ENCODE data around the gene AFDN. TPM values are rescaled to one million over a fixed set of nuclear protein-coding genes. Genes with fewer than 3 reads are reported as not detected.
A peak's percentile ranks its signal among the peaks of the same experiment; 100 is the strongest.

Gene AFDN
- total RNA-seq, 1 donor from 2014 or later: 166 TPM

DNA sequence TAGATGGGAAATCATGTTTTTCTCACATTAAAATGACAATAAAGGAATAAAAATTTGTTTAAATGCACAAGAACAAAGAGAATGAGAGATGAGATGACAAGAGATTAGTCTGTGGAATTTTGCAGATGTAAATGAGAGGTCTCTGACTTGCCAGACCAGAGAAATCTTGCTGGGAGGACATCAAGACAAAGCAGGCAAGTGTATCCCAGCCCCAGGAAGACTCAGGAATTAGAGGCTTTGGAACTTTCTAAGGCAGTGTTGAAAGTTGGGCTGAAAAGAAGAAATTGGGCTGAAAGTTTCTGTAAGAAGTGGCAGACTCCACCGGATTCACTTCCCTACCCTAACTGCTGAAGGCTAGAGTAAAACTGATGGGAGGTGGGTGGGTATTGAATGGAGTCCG lies 54.6 kb downstream of the AFDN start:
- no peak for DNase-seq

DNA sequence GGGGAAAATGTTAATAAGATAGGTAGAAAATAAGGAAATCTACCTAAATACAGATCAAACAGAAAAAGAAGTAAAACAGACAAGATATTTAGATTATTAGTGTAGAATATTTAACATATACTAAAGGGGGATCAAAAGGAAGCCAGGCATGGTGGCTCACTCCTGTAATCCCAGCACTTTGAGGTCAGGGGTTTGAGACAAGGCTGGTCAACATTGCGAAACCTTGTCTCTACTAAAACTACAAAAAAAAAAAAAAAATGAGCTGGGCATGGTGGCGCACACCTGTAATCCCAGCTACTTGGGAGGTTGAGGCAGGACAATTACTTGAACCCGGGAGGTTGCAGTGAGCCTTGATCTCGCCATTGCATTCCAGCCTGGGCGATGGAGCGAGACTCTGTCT lies 55.5 kb downstream of the AFDN start:
- no peak for DNase-seq

DNA sequence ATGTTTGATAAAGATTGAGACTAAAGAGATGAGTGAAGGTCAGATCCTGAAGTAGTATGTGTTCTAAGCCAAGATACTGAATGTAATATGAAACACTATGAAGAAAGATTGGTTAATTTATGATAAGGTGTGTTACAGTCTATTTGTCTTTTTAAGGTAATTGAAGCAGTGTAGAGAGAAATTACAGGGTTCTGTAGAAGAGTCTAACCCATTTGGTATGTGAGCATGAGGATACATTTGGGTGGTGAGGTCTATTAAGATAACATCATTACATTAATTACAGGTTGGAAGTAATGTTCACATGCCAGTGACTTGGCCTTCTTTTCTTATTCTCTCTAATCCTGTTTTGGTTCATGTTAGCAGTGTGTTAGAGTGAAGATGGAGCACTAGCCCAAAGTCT lies 61.4 kb downstream of the AFDN start:
- DNase-seq: no peak

DNA sequence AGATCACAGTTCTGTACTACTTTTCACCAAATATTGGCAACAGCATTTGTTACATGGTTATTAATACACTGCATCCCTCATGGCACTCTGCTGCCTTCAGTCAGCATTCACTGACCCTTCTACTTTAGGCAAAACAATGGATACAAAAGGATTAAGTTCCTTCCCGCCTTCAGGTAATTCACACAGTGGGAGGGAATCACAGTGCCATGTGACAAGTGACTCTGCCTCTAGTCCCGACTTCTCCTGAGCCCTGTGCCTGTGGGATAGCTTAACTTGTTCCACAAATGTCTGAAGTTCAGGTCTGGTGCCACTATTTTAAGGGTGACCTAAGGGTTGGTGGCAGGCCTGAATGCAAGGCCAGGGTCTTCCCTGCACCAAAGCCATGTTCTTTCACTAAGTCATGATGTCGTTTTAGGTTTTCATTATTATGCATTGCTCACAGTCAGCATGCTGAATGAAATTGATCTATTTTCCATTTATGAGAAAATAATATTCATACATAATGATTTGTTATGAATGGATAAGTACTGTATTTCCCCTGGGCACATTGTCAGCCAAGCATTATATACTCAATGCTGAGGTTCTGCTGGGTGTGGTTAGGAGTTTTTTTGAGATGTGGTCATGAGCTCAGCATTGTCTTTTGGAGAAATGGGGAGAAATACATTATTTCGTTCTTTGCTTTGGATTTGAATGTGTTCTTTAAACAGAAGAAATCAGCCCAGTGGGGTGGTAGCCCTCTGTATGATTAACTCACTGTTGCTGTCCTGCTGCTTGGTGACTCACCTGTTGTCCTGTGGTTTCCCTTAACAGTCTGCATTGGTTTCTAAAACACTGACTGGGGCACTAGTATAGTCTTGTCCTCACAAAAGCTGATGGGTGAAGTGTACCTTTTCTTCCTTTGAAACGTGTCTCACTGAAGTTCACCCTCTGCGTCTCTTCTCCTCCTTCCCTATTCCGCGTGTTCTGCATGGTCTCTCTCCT lies 66.4 kb downstream of the AFDN start:
- DNase-seq: peak; percentile 30

DNA sequence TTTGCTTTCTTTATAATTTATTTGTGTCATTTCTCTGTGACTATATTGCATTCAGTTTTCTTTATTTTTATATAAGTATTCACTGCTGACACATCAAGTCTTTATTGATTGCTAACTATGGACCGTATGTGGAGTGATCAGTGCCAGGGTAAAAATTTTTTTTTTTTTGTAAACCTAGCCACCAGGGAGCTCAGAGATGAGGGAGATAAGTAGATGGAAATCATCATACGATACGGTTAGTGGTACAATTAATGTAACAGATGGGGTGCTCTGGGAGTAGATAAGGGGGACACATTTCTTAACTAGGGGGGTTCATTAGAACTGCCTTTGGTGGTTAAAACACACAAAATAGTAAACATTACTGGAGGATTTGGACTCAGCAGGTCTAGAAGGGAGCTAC lies 68.3 kb downstream of the AFDN start:
- no peak for DNase-seq

DNA sequence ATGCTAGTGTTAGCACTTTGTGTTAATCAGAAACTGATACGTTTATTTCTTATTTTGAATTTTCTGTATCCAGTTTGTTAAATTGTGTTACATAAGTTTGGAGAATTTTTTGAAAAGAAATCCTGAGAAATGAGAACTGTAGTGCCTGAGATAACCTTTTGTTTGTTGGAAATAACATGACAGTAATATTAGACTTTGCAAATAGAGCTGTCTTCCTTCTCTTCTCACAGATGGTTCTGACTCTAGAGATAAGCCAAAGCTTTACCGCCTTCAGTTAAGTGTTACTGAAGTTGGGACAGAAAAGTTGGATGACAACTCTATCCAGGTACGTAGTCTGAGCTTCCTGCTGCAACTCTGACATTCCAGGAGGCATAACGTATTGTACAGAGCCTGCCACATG lies 69.9 kb downstream of the AFDN start:
- no peak for DNase-seq

DNA sequence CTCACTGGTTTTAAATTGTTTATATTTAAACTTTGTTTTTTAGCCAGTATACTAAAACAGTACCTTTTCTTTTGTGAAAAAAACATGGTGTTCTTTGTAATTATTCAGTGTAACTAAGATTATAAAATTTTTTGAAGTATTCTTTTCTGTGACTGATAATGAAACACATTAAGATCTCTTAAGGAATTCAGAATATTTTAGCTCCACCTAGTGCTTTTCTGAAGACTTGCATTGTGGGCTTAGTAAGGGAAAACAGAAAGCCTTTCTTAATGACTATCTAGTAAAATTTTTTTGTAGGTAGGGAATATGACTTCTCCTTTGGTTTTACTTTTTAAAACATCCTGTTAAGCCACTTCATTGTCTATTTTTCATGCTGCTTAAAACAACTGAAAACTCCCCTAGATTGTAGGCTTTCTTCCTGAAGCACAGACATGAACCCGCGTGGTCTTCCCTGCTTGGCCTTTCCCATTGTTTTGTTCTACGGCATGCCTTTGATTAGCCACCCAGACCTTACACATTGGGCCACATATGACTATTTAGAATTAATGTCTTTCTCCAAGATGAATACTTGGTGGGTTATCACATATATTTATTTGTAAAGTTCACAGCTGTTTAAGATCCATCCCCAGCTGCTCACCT lies 72.1 kb downstream of the AFDN start:
- peak; percentile 65 for DNase-seq

DNA sequence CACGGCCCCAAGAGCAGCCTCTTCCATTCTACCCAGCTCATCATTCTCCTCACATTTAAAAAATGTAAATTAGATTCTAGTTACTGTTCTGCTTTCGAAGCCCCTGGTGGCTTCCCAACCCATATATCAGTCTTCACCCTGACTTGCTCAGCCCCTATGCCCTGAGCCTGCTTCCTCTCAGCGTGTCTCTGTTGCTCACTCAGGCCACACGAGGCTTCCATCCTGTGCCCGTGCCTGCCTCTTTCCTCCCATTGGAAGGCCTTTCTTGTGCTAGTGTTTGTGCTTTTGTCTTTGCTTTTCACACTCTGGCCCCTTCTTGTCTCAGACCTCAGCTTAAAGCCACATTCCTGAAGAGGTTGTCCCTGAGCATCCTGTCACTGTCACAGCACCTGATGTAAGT lies 78.1 kb downstream of the AFDN start:
- no peak for DNase-seq

DNA sequence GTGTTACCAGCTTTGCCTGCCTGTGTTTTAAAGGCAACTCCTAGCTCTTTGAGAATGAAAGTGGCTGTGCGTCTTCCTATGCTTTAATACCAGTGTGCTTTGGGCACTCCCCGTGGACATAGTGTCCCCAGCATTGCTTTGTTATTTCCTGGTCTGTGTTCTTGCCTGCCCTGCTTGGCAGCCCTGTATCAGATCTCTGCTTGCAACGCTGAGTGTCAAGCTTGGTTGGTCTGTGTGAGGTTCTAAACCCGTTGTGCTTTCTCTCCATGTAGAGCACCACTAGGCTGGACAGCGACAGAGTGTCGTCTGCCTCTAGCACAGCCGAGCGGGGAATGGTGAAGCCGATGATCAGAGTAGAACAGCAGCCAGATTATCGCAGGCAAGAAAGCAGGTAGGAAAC lies 80.2 kb downstream of the AFDN start:
- DNase-seq: peak; percentile 74

DNA sequence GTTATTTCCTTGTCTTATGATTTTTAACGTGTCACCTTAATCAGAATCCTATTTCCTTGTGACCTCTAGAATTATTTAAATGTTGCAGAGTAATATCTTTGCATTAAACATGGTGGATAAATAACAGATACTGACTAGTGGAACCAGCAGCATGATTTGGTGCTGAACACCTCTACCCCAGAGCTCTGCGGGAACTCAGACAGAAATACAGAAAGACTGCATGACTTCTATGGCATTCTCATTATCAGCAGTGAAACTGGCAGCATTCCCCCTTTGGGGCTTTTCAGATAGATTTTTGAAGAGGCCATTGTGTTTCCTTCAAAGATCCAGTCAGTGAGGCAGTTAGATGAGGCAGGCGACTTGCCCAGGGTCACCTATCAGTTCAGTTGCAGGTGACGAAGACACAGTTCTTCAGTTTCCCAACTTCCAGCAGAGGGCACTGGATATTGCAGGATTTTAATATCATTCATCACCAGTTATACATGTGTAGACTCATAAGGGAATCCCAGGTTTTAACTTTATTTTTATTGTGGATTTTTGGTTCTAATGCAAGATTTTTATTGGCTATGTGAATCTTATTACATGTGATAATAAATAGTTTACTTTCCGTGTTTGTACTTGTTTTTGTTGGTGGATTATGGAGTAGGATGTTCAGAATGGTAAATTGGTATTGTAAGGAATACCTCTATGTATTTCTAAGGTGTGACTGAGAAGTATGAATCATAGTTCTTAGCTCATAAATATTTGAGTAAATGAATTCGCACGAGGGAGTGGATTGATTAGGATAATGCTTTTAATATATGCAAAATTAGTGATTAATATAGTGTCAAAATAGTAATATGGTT lies 81.3 kb downstream of the AFDN start:
- DNase-seq: peak; percentile 56

DNA sequence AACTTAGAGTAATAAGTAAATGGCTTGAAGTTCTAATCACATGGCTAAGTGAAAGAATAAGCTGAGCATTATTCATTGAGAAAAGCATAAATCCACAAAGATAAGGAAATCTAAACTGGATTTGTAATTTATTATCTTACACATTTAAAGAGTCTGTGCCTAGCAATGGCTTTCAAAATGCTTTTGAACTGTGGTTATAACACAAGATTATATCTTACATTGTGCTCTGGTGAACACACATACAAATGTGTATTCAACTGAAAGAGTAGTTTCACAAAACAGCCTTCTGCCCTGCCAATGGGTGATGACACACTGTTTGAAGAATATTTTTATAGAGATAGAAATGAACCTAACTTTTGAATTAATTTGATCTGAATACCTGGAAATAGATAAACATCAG lies 83.3 kb downstream of the AFDN start:
- no peak for DNase-seq

DNA sequence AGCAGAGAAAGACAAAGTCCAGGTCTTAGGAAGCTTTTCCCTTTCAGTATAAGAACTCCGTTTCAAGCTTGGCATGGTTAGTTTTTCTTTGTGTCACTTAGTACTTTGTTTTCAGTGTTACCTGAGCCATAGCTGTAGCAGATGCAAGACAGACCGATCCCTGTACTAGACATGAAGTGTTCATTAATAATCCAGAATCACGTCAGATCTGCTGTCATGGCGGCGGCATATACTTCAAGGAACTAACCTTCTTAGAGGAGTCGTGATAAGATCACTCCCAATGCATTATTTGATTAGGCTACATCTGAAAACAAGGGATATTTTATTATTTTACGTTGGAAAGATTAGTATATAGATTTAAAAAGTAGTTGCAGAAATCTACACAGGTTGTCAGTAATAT lies 83.9 kb downstream of the AFDN start:
- no peak for DNase-seq

DNA sequence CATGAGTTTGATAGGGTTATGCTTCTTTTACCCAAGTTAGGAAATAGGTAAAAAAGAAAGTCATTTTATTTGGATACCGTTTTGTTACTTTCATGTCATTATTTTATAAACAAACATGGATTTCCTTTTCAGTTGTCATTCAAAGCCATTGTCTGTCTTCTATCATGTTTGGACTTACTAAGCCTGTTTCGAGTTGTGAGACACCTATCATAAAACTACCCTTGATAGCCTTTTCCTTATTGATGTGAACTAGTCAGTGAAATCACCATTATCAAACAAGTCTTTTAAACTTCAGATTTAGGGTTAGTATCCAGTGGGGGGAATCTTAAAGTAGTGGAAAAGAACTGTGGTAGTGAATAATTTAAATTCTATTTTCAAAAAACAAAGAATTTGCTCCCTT lies 85.8 kb downstream of the AFDN start:
- no peak for DNase-seq

DNA sequence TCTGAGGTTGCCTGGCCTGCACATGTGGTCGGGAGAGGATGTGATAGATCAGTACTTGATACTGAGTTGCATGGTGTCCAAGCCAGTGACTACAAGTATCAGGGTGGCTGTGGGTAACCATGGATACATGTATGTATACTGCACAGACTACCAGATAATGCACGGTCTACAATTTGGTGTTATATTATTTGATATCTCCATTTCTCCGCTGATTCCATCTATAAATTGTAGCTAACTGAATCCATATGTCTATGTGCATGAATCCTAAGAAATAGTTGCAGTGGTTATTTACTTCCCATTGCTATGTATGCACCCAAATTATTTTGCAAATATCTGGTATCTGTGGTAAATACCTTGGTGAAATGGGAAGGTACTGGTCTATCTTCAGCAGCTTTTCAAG lies 87.0 kb downstream of the AFDN start:
- no peak for DNase-seq

DNA sequence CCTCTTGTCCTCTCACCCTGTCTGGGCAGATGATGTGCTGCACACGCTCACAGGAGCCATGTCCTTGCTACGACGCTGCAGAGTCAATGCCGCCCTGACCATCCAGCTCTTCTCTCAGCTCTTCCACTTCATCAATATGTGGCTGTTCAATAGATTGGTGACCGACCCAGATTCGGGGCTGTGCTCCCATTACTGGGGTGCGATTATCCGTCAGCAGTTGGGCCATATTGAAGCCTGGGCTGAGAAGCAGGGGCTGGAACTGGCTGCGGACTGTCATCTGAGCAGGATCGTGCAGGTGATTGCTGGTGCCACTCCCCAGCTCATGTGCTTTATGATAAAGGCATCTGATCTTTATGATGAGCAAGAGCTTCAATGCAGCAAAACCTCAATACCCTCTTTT lies 88.4 kb downstream of the AFDN start:
- no peak for DNase-seq

DNA sequence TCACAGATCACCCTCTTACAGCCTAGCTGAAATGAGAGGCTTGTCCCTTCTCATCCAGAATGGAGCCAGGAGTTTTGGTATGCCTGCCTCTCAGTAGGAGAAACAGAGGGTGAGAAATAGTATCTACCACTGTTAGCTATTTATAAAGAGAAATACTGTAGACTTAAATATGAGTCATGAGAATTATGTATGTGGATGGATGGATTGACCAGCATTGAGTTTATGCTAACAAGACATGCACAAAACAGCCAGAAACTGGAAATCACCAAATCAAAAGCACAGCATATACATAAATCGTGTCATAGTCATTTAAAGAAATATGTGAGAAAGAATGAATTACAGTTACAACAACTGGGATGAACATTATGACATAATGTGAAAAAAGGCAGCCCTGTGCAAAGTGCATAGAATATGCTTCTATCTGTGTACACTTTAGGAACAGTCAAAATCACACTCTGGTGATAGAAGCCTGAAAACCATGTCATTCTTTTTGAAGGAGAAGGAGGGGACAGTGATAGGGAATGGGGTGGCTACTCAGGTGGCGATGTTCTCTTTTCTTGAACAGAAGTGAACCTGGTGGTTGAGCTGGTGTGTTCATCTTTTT lies 90.9 kb downstream of the AFDN start:
- no peak for DNase-seq

DNA sequence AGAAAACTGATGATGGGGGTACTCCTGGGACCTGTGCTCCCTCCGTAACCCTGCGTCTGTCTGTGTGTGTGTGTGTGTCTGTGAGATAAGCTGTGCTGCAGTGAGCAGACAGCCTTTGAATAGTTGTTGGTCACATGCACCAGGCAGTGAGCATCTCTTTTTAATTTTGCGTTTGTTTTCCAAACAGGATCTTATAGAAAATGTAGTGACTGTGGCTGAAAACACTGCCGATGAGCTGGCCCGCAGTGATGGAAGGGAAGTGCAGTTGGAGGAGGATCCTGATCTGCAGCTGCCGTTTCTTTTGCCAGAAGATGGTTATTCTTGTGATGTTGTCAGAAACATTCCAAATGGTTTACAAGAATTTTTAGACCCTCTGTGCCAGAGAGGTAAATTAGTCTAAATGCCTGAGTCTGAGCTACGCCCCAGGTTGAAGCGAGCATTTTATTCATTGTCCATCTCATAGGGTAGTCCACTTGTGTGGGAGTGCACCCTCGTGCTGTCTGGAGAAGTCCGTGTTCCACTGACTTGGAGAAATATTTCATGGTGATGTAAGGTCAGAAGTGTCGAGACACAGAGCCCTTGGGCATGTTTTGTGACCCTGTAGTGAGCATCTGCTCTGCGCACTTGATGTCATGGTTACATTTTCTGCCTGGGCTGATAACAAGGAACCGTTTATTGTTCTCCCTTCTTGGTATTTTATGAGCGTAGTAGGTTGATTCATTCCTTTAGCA lies 92.0 kb downstream of the AFDN start:
- no peak for DNase-seq

DNA sequence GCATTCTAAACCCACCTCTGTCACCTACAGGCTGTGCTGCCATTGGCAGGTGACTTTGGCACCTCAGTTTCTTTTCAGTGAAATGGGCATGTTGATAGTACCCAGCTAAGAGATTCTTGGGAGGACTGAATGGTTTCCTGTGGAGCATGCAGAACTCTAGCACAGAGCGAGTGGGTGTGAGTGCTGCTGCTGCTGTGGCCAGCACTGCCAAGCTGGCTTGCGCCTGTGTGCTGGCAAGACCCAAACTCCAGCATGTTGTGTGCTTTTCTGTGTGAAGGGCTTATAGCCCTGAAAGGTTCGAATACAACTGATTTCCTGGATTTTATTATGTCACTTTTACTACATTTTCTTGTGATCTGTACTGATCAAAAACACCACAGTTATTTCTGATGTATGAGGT lies 92.6 kb downstream of the AFDN start:
- DNase-seq: no peak

DNA sequence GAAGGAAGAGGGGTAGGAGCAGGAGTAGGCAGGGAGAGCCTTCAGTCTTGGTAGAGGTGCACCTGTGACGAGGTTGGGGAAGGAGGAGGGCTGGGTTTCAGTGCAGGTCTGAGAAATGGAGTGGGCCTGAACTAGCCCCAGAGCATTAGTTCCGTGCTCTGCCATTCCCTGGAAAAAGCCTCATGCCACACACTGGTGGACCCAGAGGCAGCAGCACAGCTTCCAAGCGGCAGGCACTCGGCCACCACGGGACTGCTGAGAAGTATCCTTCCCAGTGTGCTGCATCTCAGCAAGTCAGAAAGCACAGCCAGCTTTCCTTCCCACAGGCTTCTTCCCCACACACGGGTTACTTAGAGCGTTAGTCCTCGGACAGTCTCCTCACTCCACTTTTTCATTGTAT lies 93.5 kb downstream of the AFDN start:
- DNase-seq: no peak

DNA sequence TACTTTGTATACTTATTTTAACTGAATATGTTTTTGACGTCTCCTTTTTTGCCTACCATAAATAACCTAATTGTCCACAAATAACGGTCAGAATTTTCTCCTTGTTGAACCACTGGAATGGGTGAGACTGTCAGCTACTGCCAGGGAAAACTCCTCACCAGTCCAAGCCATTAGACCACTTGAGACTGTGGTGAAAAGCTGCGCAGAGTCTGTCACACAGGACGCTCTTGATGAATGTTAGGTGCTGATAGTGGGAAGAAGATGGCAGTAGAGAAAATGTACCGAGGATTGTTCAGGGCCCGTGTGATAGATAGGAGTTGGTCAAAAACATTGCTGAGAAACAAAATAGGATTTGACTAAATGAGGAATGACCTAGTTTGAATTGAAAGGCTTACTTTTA lies 95.1 kb downstream of the AFDN start:
- no peak for DNase-seq

DNA sequence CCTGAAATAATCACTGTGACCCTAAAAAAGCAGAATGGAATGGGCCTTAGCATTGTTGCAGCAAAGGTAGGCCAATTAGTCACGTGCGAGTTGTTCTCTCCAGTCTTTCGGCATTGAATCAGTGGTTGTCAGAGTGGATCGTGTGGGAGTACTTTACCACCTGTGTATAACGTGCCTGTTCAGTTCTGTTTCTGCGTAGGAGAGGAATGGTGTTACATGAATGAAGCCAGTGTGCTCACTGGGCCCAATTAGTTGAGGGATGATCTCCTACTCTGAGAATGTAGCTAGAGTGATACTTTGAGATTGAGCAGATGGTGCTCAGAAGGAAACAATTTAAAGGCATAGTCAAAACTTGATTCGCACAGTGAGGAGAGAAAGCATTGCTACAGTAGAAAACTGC lies 98.3 kb downstream of the AFDN start:
- no peak for DNase-seq

DNA sequence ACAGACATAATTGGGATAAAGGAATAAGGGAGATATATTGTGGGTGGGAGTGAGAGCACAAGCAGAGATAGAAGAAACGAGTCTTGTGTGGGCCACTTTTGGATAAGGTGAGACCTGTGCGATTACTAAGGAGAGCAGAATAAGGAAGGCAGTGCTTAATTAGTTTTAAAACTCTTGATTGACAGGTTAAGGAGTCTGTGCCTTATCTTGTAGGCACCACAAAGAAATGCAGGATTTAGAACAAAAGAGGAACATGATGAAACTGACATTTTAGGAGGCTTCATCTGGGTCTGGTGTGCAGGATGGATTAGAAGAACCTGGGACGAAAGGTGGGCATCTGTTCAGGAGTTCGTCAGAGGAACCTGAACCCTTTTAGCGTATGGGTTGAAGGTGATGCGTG lies 100.5 kb downstream of the AFDN start:
- DNase-seq: no peak

Data from dermis blood vessel endothelial cell (primary cell).